Inferior parietal cortex (tissue), 1 donor: Measurements from ENCODE around the gene ADI1.
"Not testable (repeated sequence)": the region's sequence is repeated elsewhere in the genome, so short reads cannot be mapped to it uniquely, and the experiment has no call there.

ENCODE experiments used
- DNase-seq: peaks from one replicate; pipeline ENCODE4 v3.0.0-alpha.2; 2016; ENCODE audit errors: extremely low spot score

ADI1 gene

DNA sequence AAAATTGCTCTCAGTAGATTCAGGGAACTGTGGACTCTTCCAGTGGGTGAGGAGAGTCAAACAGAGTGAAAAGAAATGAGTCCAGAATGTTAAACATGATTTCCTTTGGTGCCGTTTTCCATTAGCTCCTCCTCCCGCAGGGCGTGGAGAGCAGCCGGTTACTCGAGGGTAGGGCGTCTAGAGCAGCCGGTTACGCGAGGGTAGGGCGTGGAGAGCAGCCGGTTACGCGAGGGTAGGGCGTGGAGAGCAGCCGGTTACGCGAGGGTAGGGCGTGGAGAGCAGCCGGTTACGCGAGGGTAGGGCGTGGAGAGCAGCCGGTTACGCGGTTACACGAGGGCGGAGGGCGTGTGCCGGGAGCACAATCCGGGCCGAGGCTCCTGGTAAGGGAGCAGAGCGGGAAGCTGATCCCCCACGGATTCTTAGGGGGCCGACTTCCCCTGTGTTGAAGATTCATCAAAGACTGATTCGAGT, 70.9 kb downstream of the ADI1 start:
- not testable (repeated sequence) for DNase-seq

DNA sequence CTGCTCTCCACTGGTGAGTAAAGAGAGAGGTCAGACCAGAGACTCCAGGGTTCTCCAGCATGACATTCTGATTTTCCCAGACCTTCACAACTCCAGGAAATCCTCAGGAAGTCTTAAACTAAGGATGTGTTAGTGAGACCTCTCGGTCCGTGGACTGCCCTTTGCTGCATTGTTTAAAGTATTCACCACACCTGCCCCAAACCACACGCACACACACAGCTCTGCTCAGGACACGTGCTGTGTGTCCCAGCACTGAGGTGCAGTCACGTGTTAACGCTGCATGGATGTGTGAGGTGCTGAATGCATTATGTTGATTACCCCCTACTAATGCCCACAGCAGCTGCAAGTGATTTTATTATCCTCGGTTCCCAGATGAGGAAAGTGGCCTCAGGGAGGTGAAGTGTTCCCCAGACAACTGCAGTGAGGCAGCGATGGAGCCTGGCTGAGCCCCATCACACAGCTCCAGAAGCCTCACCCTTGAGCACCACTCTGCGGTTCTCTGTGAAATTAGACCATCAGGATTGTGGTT, 71.5 kb downstream of the ADI1 start:
- no peak for DNase-seq
